Ovary (tissue), 3 donors: Measurements from ENCODE around the gene BACE2.

Experiments
- EP300 ChIP-seq: sonication (generic); formaldehyde crosslinking; IDR thresholded peaks from one replicate; pipeline ENCODE4 v1.6.1; 2017; ENCODE audit warnings: antibody characterized with exemption
- TF ChIP-seq, protein P1 (sequence below), 3 donors: fragments of 450-650 bp in 2 of 3; fragments of 200-600 bp in 1 of 3; IDR thresholded peaks; one replicate each; pipeline versions ENCODE4 v1.5.1 to v1.8.0; 2016 to 2022; ENCODE audit warnings: antibody characterized with exemption in 3 of 3, mild to moderate bottlenecking in 1 of 3
- donor health status: DM: no; HTN: no; CAD: no.

- TF ChIP-seq, protein P1, sequence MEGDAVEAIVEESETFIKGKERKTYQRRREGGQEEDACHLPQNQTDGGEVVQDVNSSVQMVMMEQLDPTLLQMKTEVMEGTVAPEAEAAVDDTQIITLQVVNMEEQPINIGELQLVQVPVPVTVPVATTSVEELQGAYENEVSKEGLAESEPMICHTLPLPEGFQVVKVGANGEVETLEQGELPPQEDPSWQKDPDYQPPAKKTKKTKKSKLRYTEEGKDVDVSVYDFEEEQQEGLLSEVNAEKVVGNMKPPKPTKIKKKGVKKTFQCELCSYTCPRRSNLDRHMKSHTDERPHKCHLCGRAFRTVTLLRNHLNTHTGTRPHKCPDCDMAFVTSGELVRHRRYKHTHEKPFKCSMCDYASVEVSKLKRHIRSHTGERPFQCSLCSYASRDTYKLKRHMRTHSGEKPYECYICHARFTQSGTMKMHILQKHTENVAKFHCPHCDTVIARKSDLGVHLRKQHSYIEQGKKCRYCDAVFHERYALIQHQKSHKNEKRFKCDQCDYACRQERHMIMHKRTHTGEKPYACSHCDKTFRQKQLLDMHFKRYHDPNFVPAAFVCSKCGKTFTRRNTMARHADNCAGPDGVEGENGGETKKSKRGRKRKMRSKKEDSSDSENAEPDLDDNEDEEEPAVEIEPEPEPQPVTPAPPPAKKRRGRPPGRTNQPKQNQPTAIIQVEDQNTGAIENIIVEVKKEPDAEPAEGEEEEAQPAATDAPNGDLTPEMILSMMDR (IDR thresholded peaks at IDR 0.05) = no peak
- TF ChIP-seq EP300 = no peak
Measured at GRCh38 chr21:41235201-41235600, 67.2 kb downstream of the BACE2 start.
